GM18517 (cell line): Measurements from ENCODE around the gene TBC1D21.
"Not testable (repeated sequence)": the region's sequence is repeated elsewhere in the genome, so short reads cannot be mapped to it uniquely, and the experiment has no call there.

ENCODE experiments used
- ATAC-seq: cut with Tn5 transposase; IDR thresholded peaks from one replicate; pipeline ENCODE4 v1.9.1; 2021; ENCODE audit warnings: mild to moderate bottlenecking, moderate library complexity; ENCODE audit not compliant: unreplicated experiment

TBC1D21 gene

DNA sequence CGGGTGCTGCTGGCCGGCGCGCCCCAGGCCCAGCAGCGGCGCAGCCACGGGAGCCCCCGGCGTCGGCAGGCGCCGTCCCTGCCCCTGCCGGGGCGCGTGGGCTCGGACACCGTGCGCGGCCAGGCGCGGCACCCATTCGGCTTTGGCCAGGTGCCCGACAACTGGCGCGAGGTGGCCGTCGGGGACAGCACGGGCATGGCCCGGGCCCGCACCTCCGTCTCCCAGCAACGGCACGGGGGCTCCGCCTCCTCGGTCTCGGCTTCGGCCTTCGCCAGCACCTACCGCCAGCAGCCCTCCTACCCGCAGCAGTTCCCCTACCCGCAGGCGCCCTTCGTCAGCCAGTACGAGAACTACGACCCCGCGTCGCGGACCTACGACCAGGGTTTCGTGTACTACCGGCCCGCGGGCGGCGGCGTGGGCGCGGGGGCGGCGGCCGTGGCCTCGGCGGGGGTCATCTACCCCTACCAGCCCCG lies 53.7 kb downstream of the TBC1D21 start:
- no peak for ATAC-seq

DNA sequence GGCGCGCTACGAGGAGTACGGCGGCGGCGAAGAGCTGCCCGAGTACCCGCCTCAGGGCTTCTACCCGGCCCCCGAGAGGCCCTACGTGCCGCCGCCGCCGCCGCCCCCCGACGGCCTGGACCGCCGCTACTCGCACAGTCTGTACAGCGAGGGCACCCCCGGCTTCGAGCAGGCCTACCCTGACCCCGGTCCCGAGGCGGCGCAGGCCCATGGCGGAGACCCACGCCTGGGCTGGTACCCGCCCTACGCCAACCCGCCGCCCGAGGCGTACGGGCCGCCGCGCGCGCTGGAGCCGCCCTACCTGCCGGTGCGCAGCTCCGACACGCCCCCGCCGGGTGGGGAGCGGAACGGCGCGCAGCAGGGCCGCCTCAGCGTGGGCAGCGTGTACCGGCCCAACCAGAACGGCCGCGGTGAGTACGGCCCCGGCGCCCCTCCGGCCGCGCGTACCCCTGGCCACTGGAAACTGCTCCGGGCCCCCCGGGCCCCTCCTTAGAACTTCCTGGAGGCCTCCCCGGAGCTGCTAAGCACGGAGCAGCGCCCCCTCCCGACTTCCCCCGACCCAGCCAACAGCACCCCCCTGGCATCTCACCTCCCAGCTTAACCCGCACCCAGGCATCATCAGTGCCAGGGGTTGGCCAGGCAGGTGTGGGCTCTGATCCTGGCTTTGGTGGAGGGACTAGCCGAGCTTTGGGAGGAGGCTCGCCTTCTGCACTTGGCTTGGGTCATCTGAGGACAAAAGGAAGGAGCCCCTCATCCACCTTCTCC lies 54.3 kb downstream of the TBC1D21 start:
- ATAC-seq, result no peak

DNA sequence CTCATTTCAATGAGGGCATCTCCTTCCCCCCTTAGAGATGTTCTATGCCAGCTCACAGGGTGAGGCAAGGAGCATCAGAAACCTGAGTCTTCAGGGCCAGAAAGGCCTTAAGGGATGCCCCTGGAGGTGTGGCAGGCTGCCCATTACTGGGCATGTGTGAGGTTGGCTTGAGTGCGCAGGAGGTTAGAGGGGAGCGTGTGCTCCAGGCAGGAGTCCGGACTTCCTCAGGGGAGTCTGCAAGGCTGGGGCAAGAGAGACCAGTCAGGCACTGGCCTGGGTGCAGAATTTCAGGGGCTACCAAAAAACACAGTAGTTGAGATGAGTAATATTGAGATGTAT lies 54.8 kb downstream of the TBC1D21 start:
- no peak for ATAC-seq

DNA sequence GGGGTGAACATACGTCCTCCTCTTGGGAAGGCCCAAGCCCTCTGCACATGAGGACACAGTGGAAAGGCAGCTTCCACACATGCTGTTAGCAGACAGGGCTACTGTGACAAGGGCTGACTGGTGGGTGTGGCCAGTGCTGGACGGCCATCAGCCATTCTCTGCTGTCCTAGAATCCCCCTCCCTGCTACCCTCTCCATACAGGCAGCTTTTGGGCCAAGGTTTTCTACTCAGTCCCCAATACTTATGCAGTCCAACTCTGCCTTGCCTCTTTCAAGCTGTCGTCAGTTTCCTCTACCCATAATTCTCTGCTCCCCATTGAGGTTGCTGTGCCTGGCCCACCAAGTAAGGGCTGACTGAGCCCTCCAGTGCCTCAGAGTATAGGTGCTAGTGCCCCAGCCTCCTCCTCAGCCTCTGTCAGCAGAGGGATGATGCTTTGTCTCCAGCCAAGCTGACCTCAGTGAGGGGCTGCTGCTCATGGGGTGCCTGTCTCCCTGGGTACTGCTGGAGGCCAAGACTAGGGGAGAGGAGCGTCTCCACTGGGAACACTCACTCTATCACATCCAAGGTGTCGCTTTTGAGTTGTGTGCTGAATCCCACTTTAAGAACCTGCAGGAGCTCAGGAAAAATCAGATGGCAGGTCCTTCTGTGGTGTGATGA lies 55.7 kb downstream of the TBC1D21 start:
- no peak for ATAC-seq

DNA sequence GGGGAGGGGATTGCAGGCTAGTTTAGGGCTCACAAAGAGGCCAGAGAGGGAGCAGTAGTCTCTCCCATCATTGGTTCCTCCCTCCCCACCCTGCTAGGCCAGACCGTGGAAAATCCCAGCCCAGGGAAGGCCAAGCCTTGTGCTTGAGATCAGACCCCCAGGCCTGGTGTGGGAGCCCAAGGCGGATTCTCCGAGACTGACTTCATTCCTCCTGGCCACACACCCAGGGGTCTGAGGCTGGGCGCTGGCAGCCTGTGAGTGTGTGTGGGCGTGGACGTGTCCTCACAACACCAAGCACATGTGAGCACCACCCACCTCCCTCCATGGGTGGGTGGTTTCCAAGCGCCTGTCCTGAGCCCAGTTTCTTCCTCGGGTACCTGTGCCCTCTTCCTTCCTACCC lies 57.0 kb downstream of the TBC1D21 start:
- ATAC-seq, result no peak

DNA sequence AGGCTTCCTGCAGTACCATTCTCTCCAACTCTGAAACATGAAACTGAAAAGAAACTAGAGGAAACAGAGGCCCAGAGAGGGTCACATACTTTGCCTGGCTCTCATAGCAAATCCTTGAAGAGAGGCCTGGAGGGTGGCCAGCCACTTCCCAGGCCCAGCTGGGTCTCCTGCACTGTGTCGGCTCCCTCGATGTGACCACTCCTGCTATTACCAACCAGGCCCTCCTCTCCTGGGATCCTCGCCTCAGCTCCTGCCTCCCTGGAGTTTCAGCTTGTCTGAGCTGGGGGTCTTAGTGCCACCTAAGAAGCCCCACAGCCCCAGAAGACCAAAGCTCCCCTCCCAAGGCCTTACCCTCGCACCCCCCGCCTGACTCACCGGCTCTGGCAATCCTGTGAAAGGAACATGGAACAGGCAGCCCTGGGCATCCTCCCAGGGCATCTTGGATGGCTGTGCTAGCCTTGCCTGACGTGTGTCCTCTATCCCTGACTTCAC lies 57.5 kb downstream of the TBC1D21 start:
- no peak for ATAC-seq

DNA sequence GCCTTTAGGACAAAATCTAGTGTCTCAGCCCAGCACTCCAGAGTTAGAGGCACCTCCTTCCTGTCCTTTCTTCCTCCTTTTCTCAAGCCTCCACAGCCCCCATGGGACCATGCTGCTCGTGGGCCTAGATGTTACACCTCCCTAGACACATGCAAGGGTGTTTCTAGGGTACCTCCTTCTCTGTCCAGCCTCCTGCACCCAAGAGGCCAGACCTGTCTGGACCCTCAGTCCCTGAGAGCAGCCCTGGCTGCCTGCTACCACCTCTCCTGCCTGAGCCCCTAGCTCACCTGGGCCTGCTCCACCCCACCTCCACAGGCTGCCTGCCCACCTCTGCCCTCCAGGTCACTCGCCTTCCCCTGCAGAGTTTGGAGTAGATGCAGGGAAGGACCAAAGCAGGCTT lies 58.1 kb downstream of the TBC1D21 start:
- ATAC-seq, result no peak

DNA sequence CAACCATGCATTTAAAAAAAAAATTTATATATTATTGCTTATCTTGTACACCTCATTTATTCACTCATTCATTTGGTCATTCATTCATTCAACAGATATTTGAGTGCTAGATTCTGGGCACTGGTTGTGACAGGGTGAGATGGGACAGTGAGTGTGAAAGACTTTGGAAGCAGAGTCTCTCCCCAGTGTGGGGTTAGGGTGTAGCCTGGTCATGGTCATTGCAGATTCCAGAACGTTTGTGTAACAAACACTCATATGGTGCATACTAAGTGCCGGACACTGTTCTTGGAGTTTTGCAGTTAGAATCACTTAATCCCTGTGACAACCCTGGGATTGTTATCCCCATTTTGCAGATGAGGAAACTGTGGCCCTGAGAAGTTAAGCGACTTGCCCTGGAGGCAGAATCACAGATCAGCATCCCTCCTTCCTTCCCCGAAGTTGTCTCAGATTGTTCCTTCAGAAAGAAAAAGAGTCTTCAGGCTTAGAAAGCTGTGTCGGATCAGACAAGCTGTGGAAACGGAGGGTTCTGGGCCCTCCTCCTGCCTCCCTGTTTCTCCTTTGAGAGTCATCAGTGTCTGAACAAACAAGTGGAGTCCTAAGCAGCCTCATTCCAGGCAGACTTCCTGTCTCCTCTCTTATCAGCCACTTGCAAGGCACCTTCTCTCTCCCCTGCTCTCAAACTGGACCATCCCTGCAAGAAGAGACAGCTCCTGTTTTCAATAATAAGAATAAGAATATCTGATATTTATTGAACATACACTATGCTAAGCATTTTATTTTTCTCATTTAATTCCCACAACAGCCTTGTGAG lies 59.2 kb downstream of the TBC1D21 start:
- ATAC-seq, result no peak

DNA sequence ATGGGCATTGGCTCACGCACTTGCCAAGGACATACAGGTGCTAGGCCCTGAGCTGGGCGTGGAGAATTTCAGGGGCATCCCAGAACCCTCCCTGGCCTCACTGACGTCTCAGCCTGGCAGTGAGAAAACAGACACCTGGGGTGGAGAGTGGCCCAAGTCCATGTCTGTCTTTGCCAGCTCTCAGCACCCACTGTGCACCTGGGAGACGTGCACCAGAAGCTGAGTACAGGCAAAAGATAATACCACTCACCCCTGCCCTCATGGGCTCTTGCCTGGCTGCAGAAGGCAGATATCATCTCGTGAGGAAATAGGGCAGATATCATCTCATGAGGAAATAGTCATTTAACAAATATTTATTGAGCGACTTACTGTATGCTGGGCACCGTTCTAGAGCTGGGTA lies 60.9 kb downstream of the TBC1D21 start:
- no peak for ATAC-seq

DNA sequence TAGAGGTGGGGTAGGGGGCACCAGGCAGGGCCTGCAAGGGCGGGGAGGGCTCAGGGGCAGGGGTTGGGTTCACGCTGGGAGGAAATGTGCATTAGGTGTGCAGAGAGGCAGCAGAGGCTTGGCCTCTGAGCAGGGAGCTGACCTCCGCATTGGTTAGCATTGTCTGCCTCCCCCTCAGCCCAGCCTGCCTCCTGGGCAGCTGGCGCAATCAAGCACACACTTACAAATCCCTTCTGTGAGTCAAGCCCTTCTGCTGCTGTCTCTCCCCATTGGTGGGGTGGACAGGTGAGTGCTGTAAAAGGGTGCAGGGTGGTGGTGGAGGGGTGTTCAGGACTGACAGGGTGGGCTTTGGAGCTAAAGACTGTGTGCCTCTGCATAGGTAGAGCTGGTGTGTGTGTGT lies 62.2 kb downstream of the TBC1D21 start:
- ATAC-seq, result no peak

DNA sequence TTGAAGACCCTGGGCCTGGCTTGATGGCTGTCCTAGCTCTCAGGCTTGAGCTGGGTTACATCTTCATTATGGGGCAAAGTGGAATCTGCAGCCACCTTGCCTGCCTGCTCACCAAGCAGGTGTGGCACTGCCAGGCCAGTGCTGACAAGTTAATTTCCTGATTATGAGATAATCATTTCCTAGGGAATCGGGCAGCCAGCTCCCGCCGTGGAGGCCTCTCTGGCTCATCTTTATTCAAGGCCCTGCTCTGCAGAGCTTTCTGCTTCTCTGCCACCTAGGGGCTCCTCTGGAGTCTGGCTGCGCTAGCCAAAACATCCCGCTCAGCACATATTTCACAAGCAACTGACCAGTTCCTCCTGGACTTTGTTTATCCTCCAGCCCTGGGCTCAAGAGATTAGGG lies 62.8 kb downstream of the TBC1D21 start:
- no peak for ATAC-seq

DNA sequence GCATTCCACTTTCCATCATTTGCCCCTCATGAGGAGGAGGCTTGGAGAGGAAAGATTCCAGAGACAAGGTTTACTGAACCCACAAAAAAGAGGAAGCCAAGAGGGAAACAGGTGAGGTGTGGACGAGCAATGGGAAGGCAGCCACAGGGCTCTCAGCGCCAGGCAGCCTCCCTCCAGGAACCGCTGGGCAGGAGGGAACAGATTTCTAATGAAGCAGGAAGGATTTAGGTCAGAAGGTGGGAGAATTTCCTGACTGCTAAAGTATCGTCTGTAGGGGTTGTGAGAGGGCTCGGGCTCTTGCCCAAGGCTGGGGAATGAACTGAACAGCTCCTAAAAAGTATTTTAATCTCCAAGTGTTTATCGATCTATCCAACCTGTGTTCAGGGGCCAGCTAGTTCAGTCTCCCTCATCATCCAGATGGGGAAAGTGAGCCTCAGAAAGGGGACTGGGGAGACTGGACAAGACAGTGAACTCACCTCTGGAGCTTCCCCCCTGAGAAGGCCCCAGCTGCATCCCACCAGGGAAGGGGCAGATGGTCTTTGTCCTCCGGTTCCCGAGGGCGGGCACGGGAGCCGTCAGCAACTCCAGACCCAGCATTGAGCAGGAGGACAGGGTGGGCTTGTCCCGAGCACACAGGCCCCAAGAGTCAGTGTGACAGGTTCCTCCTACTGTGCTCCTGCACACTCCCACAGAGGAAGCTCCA lies 63.4 kb downstream of the TBC1D21 start:
- ATAC-seq, result no peak

DNA sequence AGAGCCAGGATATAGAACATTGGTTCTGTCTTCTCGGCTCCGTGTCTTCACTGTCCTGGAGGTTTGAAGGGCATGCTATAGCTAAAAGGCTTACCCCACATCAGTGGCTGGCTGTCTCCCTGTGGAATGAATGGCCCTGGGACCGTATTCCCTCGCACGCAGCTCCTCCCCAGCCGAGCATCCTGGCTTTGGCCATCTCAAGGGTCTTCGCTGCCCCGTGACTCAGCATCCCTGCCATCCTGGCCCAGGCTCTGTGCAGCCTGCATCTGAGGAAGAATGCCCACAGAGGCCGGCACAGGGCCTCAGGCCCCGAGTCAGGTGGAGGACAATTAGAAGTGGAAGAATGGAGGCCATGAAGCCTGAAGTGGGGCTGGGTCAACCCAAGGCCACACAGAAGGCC lies 63.9 kb downstream of the TBC1D21 start:
- ATAC-seq, result no peak

DNA sequence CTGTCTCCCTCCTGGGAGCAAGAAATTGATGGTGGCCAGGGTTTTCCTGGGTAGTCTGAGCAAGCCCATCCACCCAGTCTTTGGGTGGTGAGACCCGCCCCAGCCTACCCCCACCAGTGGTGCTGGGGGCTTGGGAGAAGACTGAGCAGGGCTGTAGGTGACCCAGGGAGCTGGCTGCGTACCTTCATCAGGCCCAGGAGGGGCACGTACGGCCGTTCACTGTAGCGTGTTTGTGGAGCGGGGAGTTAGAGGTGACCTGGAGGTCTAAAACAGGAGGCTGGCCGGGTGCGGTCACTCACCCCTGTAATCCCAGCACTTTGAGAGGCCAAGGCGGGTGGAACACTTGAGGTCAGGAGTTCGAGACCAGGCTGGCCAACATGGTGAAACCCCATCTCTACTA lies 64.4 kb downstream of the TBC1D21 start:
- no peak for ATAC-seq

DNA sequence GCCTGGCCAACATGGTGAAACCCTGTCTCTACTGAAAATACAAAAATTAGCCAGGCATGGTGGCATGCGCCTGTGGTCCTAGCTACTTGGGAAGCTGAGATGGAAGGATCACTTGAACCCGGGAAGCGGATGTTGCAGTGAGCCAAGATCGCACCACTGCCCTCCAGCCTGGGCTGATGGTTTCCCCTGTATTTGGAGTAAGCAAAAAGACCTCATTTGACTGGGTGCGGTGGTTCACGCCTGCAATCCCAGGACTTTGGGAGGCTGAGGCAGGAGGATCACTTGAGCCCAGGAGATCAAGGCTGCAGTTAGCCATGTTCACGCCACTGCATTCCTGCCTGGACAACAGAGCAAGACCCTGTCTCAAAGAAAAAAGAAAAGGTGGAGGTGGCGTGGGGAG lies 65.2 kb downstream of the TBC1D21 start:
- not testable (repeated sequence) for ATAC-seq
